Prostate gland (tissue), 2 donors: ENCODE results near the gene ABHD2. TPM values are rescaled to one million over a fixed set of nuclear protein-coding genes. Genes with fewer than 3 reads are reported as not detected.
"Not testable (repeated sequence)": the region's sequence is repeated elsewhere in the genome, so short reads cannot be mapped to it uniquely, and the experiment has no call there.

Experiments used
- DNase-seq: peaks from one replicate; pipeline ENCODE4 v3.0.0-alpha.2; 2019; ENCODE audit warnings: low spot score
- H3K27ac ChIP-seq, 2 donors: fragments of 200-600 bp; sonication (generic); 2 replicates each; pipeline ENCODE4 v1.5.1; 2017 to 2019
- H3K27me3 ChIP-seq: fragments of 200-600 bp; sonication (generic); replicated peaks from 2 replicates; pipeline ENCODE4 v1.5.1; 2019; ENCODE audit not compliant: insufficient read depth
- H3K36me3 ChIP-seq, 2 donors: fragments of 200-600 bp; sonication (generic); 1 replicate in 1 of 2; 2 replicates in 1 of 2; pipeline versions ENCODE4 v1.5.1 to v1.8.1; 2017 to 2019
- H3K4me1 ChIP-seq: fragments of 200-600 bp; sonication (generic); replicated peaks from 2 replicates; pipeline ENCODE4 v1.5.1; 2019
- H3K4me3 ChIP-seq, 2 donors: fragments of 200-600 bp; sonication (generic); 2 replicates each; pipeline ENCODE4 v1.5.1; 2017 to 2019
- H3K9me3 ChIP-seq: fragments of 200-600 bp; sonication (generic); 2 replicates; pipeline ENCODE4 v1.5.1; 2017
- POLR2A ChIP-seq: fragments of 450-650 bp; IDR thresholded peaks from one replicate; pipeline ENCODE4 v1.6.1; 2016; ENCODE audit warnings: antibody characterized with exemption, mild to moderate bottlenecking
- POLR2AphosphoS5 ChIP-seq: sonication (generic); formaldehyde crosslinking; IDR thresholded peaks from one replicate; pipeline ENCODE4 v1.6.1; 2017; ENCODE audit warnings: antibody characterized with exemption
- WGBS: methylation state at CpG from one replicate; pipeline ENCODE4 v1.1.5; 2018; 5-methylcytosine and 5-hydroxymethylcytosine counted together
- intact Hi-C: fragments of 100-400 bp; cut with DNase I; formaldehyde crosslinking; loops from one replicate; pipeline ENCODE4 v1.14.2; 2022
- total RNA-seq, 2 donors: library from RNA; depleted of rRNA; stranded (reverse); fragments of >200 nt; gene quantifications; one replicate each; pipeline ENCODE4 v1.1.0, GENCODE V29; 2016
- TF ChIP-seq, protein P1 (sequence below), 4 experiments: fragments of 200-600 bp in 2 of 4; fragments of 450-650 bp in 2 of 4; sonication (generic) in 2 of 4; IDR thresholded peaks; 1 replicate in 3 of 4; 2 replicates in 1 of 4; pipeline ENCODE4 v1.5.1; 2016 to 2019; ENCODE audit warnings: antibody characterized with exemption in 4 of 4, mild to moderate bottlenecking in 2 of 4, moderate library complexity in 2 of 4

ABHD2 gene
- total RNA-seq, 2 donors from 2014 or later: 111 to 253 TPM

DNA sequence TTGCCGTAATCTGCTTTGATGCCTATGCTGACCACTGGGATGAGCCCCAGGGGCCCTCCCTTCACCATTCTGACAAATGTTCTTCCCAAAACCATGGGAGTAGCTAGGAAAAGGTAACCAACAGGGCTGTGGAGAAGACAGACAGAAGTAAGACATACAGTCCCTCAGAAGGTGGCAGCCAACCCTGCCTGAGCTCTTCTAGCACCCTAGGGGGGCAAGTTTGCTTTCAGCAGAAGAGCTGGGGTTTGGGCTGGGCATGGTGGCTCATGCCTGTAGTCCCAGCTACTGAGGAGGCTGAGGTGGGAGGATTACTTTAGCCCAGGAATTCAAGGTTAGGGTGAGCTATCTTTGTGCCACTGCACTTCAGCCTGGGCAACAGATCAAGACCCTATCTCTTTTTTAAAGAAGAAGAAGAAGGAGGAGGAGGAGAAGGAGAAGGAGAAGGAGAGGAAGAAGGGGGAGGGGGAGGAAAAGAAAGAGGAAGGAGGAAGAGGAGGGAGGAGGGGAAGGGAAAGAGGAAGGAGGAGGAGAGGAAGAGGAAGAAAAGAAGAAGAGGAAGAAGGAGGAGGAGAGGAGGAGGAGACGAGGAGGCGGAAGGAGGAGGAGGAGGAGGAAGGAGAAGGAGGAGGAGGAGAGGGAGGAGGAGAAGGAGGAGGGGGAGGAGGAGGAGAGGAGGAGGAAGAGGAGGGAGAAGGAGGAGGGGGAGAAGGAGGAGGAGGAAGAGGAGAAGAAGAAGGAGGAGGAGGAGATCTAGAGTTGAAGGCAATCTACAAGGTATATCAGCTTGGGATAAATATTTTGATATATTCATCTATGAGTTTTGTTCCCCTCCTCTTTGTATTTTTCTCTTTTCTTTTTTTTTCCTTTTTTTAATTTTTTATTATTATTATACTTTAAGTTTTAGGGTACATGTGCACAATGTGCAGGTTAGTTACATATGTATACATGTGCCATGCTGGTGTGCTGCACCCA, 44.9 kb upstream of the ABHD2 start:
- Histone ChIP-seq H3K4me1 (no peaks in the 10 kb centered on the region), H3K4me3 (no peak overlapping the region), H3K27me3 (no peaks in the 10 kb centered on the region), H3K27ac (no peak overlapping the region), H3K9me3 (no peaks in the 10 kb centered on the region), H3K36me3 (no peaks in the 10 kb centered on the region)
- intact Hi-C loops: no loop called here
- WGBS: 81% methylated on average over 3 of the region's 3 CpGs
- TF ChIP-seq POLR2AphosphoS5 (no peak), POLR2A (no peak)
- TF ChIP-seq, protein P1, sequence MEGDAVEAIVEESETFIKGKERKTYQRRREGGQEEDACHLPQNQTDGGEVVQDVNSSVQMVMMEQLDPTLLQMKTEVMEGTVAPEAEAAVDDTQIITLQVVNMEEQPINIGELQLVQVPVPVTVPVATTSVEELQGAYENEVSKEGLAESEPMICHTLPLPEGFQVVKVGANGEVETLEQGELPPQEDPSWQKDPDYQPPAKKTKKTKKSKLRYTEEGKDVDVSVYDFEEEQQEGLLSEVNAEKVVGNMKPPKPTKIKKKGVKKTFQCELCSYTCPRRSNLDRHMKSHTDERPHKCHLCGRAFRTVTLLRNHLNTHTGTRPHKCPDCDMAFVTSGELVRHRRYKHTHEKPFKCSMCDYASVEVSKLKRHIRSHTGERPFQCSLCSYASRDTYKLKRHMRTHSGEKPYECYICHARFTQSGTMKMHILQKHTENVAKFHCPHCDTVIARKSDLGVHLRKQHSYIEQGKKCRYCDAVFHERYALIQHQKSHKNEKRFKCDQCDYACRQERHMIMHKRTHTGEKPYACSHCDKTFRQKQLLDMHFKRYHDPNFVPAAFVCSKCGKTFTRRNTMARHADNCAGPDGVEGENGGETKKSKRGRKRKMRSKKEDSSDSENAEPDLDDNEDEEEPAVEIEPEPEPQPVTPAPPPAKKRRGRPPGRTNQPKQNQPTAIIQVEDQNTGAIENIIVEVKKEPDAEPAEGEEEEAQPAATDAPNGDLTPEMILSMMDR (IDR thresholded peaks at IDR 0.05): no peak
- DNase-seq: no peak

DNA sequence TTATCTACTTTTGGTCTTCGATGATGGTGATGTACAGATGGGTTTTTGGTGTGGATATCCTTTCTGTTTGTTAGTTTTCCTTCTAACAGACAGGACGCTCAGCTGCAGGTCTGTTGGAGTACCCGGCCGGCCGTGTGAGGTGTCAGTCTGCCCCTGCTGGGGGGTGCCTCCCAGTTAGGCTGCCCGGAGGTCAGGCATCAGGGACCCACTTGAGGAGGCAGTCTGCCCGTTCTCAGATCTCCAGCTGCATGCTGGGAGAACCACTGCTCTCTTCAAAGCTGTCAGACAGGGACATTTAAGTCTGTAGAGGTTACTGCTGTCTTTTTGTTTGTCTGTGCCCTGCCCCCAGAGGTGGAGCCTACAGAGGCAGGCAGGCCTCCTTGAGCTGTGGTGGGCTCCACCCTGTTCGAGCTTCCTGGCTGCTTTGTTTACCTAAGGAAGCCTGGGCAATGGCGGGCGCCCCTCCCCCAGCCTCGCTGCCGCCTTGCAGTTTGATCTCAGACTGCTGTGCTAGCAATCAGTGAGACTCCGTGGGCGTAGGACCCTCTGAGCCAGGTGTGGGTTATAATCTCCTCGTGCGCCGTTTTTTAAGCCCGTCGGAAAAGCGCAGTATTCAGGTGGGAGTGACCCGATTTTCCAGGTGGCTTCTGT, 39.1 kb upstream of the ABHD2 start:
- H3K4me3 ChIP-seq, H3K27me3 ChIP-seq, H3K27ac ChIP-seq, intact Hi-C loops, H3K9me3 ChIP-seq, DNase-seq, H3K4me1 ChIP-seq, H3K36me3 ChIP-seq: not testable (repeated sequence)
- WGBS: 49% methylated on average over 21 of the region's 21 CpGs

DNA sequence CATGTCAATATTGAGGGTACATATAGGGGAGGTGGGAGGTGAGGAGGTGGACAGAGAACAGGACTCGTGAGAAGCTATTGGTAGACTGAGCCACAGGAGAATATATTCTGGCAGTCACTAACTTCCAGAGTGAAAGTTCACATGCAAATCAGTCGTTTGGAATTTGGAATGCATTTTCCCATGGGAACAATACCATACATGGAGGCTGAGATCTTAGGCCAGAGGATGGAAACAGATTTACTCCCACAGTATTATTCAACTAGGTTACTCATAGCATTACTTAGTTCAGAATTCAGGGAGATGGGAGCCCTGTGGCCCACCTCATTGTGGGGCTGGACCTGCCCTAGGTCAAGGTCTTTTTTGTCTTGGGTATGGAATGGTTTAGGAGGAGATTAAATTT, 36.4 kb upstream of the ABHD2 start:
- Histone ChIP-seq H3K4me1 (no peaks in the 10 kb centered on the region), H3K27me3 (no peaks in the 10 kb centered on the region), H3K27ac (no peak overlapping the region), H3K36me3 (no peaks in the 10 kb centered on the region), H3K9me3 (no peaks in the 10 kb centered on the region), H3K4me3 (no peak overlapping the region)
- intact Hi-C loops: no loop called here
- no peak for TF ChIP-seq POLR2A
- TF ChIP-seq POLR2AphosphoS5: no peak
- TF ChIP-seq, protein P1 (IDR thresholded peaks at IDR 0.05): no peak
- no peak for DNase-seq
- 62% methylated on average over 2 of the region's 2 CpGs for WGBS

DNA sequence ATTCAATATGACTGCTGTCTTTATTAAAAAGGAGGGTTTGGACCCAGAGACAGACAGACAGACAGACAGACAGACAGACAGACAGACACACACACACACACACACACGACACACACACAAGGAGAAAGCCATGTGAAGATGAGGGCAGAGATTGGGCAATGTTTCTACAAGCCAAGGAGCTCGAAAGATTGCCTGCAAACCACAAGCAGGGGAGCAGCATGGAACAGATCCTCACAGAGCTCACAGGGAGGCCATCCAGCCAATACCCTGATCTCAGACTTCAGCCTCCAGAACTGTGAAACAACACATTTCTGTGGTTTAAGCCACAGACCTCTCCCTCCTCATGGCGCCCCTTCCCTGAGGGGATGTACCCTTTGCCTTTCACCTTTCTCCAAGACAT, 35.8 kb upstream of the ABHD2 start:
- no peak for DNase-seq

DNA sequence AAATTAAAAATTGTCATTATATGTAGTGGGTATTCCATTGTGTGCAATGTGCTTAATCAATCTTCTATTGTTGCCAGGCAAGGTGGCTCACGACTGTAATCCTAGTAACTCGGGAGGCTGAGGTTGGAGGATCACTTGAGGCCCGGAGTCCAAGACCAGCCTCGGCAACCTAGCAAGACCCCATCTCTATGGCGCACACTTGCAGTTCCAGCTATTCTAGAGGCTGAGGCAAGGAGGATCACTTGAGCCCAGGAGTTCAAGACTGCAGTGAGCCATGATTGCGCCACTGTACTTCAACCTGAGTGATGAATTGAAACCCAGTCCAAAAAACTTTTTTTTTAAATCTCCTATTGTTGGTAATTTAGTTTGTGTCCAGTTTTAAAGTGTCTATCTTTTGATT, 33.4 kb upstream of the ABHD2 start:
- Histone ChIP-seq H3K36me3 (no peaks in the 10 kb centered on the region), H3K27ac (no peak overlapping the region), H3K27me3 (no peaks in the 10 kb centered on the region), H3K9me3 (no peaks in the 10 kb centered on the region), H3K4me1 (no peaks in the 10 kb centered on the region), H3K4me3 (no peak overlapping the region)
- TF ChIP-seq POLR2AphosphoS5 (no peak), POLR2A (no peak)
- TF ChIP-seq, protein P1 (IDR thresholded peaks at IDR 0.05): no peak
- intact Hi-C loops: loop anchor here (5.0 kb wide), 1 partner anchor 77 kb away; no protein-coding TSS in a partner anchor
- 93% methylated on average over 6 of the region's 6 CpGs for WGBS
- DNase-seq: no peak

More for the DNA sequence above, 35.8 kb upstream of the ABHD2 start:
- TF ChIP-seq POLR2A (no peak), POLR2AphosphoS5 (no peak)
- TF ChIP-seq, protein P1 (IDR thresholded peaks at IDR 0.05): no peak
- no peaks in the 10 kb centered on the region for H3K9me3 ChIP-seq
- no peaks in the 10 kb centered on the region for H3K4me1 ChIP-seq
- H3K36me3 ChIP-seq: no peaks in the 10 kb centered on the region
- no peaks in the 10 kb centered on the region for H3K27me3 ChIP-seq
- intact Hi-C loops: no loop called here
- H3K4me3 ChIP-seq: no peak overlapping the region
- 60% methylated on average over 3 of the region's 3 CpGs for WGBS
- no peak overlapping the region for H3K27ac ChIP-seq
